Putamen (tissue), 1 donor: ENCODE results near the gene USP14.

Experiments
- DNase-seq: peaks from one replicate; pipeline ENCODE4 v3.0.0-alpha.2; 2016; ENCODE audit warnings: low spot score

Gene USP14

DNA sequence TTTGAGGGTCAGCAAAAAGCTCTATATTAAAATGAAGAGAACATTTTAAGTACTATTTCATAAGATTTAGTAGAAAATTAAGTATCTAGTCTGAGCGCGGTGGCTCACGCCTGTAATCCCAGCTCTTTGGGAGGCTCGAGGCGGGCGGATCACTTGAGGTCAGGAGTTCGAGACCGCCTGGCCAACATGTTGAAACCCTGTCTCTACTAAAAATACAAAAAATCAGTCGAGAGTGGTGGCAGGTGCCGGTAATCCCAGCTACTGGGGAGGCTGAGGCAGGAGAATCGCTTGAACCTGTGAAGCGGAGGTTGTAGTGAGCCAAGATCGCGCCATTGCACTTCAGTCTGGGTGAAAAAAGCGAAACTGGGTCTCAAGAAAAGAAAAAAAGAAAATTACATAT, 1.6 kb downstream of the USP14 start:
- no peak for DNase-seq

DNA sequence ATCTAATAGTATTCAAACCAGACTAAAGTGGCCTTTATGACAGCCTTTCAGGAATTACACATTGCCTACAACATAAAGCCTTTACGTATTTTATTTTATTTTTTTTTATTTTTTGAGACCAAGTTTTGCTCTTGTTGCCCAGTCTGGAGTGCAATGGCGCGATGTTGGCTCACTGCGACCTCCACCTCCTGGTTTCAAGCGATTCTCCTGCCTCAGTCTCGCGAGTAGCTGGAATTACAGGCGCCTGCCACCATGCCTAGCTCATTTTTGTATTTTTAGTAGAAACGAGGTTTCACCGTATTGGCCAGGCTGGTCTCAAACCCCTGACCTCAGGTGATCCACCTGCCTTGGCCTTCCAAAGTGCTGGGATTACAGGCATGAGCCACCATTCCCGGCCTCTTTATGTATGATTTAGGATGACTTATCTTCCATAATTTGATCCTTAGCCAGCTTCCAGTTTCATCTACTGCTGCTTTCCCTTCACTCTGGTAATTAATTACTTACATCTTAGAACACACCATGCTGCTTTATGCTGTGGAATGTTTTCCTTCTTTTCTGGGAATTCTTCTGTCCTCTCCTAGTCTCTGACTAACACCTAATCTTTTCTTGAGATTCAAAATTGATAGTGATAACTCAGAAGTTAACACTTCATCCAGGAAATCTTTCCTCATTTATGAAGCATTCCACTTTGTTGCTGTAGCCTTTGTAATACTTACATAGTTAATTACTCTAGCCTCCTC, 2.6 kb downstream of the USP14 start:
- no peak for DNase-seq

DNA sequence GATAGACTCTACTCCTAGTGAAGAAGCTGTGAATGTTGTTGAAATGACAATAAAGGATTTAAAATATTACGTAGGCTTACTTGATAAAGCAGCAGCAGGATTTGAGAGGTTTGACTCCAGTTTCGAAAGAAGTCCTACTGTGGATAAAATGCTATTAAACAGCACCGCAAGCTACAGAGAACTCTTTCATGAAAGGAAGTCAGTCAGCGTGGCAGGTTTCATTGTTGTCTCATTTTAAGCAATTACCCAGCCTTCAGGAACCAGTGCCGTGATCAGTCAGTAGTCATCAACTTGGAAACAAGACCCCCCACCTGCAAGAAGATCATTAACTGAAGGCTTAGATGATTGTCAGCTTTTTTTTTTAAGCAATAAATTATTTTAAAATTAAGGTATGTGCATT, 14.0 kb downstream of the USP14 start:
- DNase-seq, result no peak

DNA sequence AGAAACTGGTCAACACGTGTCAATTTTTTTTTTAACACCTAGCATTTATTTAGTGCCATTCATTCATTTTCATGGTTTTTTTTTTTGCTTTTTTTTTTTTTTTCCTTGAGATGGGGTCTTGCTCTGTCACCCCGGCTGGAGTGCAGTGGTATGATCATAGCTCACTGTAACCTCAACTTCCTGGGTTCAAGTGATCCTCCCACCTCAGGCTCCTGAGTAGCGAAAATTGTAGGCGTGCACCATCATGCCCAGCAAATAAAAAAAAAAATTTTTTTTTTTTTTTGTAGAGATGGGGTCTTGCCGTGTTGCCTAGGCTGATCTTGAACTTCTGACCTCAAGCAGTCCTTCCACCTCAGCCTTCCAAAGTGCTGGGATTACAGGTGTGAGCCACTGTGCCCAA, 21.1 kb downstream of the USP14 start:
- no peak for DNase-seq

DNA sequence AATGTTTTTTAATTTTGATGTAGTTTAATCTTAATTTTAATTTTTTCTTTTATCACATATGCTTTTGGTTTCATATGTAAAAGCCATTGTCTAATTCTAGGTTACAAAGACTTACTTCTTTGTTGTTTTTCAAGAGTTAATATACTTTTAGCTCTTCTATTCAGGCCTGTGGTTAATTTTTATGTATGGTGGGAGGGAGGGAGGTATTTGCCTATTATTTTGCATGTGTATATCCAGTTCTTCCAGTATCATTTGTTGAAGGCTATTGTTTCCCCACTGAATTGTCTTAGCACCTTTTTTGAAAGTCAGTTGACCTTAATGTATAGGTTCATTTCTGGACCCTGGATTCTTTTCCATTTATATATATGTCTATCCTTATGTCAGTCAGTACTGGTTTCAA, 23.4 kb downstream of the USP14 start:
- no peak for DNase-seq

DNA sequence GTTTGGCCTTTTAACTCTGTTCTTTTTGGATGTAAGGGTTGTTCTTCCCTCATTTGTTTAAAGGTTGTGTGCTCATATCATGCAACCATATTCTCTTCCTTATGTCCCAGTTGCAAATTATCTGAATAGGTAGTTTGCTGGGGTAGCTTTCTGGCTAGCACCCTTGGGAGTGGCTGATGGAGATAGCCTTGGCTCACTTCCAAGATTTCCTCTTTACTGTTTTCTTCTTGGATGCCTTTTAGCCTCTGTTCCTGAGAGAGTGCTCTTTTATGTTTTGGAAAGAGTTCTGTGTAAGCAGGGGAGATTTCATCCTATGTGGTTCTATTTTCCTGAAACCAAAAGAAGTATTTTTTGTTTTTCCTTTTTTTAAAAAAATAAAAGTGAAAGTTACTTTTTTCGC, 25.4 kb downstream of the USP14 start:
- DNase-seq, result no peak

DNA sequence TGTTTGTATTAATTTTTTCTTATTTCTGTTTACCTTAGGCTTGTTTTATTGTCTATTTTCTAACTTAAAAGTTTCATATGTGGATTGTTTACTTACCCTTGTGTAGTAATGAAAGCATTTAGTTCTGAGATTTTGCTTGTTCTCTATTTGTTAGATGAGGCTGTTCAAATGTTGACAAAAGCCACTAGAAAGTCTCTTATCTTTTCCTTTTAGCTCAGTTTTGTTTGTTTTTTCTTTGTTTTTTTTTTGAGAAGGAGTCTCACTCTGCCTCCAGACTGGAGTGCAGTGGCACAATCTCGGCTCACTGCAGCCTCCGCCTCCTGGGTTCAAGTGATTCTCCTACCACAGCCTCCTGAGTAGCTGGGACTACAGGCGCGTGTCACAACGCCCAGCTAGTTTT, 30.9 kb downstream of the USP14 start:
- DNase-seq, result no peak

DNA sequence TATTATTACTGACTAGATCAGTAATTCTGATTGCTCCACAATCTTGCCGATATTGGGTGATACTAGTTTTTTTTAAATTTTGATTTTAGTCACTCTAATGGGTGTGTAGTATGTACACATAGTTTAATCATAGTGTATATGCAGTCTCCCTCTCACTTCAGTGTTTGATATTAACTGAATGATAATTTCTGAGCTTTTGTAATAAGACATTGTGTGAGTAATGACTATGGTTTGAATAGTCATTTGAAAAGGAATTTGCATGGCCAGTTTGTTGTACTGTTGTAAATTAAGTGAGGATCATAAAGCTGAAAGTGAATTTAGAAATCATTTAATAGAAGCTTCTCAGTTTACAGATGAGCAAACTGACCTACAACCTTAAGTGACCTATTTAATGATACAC, 33.4 kb downstream of the USP14 start:
- DNase-seq, result no peak

DNA sequence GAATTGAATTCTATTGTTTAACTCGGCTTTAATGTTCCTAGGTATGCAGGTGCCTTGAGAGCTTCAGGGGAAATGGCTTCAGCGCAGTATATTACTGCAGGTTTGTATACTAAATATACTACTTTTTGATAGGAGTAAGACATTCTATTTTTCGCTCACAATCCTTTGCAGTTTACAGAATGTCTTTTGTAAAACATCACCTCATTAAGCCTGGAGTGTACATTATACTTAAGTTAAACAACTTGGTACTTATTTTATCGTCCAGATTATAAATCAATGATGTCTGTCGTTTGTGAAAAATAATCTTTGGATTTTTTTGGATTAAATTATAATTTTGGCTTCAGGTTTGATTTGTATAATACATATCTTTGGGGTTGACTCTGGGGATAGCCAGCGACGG, 34.4 kb downstream of the USP14 start:
- DNase-seq, result no peak

DNA sequence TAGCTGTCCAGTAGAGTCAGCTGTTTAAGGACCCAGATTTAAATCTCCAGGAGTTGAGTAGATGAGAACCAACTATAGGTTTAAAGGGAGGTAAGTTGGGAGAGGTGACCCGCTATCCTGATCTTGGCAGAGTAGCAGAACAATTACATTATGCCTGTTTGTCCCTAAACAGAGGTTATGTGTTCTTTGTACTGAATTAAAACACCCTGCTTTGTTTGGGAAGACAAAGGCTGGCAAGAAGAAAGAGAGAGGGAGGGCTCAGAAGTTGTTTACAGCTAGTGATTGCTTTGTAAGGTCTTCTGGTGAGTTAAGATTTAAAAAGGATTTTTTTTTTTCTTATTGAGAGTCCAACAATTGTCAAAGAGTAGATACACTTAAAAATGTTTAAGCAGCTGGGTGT, 37.3 kb downstream of the USP14 start:
- DNase-seq, result peak; percentile 25

DNA sequence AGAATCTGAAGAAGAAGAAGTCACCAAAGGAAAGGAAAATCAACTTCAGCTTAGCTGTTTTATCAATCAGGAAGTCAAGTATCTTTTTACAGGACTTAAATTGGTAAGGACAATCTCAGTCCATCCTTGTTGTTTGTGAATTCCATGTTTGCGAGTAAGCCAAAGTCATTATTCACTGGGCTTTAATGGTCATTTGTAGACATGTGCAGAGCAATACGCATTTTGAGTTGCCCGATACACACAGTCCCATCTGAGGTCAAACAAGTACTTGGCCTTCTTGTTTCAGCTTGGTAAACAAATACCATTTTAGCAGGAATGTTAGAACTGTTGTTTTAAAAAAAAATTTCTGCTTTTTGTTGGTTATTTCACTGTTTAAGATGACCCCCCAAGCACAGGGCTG, 40.9 kb downstream of the USP14 start:
- DNase-seq, result no peak

DNA sequence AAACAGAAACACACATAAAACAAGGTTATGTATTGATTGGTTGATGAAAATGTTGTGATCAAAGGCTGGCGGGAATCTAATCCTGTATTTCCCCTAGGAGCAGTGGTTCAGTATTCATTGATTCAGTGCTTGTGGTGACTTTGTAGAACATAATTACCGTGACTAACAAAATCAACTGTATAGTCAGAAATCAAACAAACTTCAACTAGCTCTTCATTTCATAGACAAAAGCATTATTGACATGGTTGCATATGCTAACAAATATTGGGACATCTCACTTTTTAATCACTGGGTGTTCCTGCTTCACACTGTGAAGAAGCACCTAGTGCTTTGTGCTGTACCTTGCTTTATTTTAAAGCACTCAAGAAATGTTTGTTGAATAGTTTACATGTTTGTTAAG, 41.4 kb downstream of the USP14 start:
- DNase-seq, result no peak

DNA sequence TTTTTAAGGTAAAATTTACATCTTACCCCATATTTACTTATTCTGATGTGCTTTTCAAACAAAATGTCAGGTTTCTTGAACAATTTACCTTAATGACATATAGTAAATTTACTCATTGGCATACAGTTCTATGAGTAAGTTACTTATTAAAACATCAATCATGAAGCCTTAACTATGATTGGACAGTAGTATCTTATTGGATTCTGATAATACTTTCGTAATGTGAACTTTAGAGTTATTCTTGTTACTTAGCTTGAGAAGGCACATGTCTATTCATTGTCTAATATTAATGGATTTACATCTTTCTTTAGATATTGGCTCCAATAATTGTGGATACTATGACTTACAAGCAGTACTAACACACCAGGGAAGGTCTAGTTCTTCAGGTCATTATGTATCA, 51.7 kb downstream of the USP14 start:
- no peak for DNase-seq

DNA sequence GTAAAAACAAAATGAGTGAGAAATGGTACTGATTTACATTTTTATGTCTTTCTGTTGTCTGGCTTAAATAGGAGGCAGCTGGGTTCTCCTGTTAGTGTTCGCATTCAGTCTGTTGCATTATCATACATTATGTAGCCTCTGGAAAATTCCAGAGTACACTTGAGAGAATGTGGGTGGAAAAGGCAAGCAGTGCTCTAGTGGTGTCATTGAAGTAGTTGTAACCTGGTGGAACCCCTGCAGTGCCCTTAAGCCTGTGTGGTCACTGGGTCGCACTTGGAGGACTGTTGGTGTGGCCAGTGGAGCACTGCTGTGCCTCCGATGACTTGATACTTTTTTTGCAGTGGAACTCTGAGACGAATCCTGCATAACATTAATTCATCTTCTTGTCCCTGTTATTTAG, 52.4 kb downstream of the USP14 start:
- DNase-seq, result no peak

DNA sequence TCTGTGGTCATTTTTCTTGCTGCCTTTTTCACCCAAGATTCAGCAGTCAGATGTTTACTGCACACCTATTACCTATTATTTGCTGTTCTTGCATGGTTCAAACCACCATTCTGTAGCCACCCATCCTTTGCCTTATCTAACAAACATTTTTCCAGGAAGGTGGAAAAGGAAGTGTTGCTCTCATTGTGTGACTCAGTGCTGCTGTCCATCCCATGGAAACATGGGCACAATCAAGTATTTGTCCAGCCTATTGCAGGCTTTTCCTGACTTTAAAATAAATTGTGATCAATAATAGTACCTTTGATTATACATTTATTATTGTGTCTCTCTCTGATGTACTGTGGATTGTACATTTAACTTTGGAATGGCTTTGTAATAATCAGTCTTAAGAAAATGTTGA, 53.2 kb downstream of the USP14 start:
- DNase-seq, result no peak

DNA sequence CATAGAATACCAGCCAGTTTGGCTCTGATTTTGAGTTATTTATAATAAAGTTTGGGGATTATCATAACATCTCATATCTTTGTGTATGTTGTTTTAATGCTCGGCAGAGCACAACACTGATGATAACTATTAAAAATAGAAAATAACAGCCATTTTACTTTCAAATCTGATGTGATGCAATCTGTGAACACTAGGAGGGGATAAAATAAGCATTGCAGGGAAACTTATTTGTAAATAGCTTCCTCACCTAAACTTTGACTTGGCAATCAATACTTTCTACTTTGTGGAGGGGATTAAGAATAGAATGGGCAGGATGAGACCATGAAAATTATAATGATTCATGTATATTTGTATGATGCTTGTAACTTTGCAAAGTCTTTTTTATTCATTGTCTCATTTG, 54.4 kb downstream of the USP14 start:
- no peak for DNase-seq

DNA sequence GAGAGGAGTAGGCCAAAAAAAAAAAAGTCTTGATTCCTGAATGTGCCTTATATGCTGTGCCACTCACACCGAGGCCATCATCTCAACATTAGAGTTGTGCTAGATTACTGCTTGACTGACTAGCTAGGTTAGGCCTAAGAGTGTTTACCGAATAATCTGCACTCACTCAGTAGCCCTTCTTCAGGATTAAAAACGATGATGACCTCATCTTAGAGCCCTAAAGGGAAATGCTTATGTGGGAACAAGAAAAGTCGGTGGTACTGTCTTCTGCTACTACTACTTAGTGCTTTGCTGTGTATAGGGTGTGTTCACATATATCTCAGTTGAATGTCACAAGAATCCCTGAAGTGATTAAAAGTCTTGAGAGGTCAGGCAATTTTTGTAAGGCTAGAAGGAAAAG, 55.1 kb downstream of the USP14 start:
- no peak for DNase-seq

DNA sequence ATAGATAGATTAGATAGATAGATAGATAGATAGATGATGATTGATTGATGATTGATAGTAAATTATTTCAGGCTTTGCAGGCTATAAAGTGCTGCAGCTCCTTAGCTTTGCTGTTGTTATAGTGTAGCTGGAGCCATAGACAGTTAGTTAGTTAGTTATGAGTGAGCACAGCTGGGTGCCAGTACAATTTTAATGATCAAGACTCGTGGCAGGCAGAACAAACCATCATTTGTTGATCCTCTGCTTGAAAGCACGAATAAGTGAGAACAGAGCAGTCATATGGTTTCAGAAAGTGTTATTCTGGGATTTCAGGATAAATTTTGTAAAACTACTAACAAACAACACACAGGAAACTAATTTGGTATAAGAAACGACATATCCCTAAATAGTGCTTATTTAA, 55.6 kb downstream of the USP14 start:
- DNase-seq, result peak; percentile 24

DNA sequence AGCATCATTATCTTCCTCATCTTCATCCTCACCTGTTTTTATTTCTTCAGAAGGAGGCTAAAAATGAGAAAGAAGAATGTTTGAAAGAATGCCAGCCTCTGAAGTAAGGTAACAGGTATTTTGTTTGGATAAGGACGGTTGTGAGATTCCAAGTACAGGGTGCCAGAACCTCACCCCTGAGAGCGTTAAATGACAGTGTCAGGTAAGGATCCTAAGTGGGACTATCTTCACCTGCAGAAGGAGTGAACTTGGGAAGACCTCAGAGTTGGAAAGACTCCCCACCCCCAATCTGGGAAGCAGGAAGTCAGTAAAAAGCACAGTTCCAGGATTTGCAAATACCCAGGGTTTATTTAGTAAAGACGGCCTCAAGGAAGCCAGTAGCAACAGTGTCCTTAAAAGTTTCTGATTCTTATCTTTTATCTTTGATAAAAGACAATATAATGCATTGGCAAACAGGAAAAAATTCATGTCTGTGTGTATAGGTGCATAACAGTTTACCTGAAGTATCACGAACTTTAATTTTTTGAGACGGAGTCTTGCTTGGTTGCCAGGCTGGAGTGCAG, 57.2 kb downstream of the USP14 start:
- DNase-seq, result no peak

DNA sequence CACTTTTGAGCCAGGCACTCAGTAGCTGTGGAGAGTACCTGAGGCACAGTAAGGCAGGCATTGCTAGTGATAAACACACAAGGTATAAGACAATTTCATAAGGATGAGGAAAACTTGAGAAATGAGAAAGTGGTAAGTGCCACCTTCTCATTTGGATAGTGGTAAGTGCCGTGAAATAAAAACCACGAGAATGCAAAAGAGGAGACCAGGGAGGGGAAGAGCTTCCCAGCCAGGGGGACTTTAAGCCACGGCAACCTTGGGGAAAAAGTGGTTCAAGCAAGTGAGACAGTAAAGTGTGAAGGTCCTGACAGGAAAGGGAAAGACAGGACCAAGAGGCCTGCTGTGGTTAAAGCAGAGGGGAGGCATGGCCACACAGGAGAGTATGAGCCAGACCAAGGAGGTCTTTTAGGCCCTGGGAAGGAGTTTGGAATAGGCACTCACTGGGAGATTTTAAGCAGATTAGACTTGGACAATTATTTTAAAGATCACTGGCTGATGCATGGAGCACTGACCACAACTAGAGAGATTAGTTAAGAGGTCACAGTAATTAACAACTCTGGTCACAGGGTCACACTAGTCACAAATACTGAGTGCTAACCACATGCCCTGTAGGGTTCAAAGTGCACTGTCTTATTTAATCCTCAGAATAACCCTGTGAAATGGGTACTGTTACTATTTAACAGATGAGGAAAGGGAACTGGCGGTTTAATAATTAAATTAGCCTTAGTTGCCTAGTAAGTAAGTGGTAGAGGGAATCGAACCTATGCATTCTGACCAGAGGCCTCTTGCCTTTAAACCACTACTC, 59.4 kb downstream of the USP14 start:
- DNase-seq, result no peak

DNA sequence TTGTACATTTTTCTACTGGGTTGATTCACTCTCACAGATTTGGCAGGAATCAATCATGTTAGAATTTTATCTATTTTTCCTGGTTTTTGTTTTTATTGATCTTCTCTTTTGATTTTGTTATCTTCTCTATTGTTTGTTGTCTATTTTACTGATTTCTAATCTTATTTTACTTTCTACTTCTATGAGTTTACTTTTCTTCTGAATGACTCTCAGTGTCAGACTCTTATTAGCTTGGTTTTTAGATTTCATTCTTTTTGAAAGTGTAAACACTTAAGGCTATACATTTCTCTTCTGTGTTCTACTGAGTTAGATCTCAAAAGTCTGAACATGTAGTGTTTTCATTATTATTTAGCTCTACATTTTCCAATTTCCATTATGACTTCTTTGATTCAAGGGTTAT, 62.4 kb downstream of the USP14 start:
- DNase-seq, result no peak

DNA sequence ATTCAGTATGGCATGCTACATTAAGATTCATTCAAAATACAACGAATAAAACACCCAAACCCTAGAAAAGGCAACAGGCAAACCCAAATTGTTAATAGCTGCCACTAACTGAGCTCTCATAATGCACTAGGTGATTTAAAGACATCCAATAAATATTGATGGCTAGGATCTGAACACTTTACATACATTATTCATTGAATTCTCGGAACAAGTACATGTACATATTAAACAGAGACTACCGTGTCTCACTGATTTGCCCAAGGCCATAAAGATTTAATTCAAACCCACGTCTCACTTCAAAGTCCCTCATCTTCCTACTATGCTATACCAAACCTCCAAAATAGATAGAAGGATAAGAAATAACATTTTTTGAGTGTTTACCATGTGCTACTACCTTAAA, 67.4 kb downstream of the USP14 start:
- no peak for DNase-seq

DNA sequence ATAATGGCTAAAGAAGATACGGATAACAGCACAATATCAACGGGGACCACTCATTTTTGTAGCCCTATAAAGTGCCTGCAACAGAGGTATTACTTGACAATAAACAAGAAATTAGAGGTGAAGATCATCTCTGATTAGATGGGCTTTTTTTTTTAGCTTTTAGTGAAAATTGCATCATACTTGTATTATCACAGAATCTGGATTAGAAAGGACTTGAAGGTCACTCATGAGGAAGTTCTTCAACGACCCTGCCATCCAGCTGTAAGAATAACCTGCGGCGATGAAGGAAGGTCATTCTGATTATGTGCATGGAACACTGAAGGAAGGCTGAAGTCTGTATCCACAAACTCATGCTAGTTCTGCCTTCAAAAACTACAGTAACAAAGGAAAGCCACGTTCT, 69.0 kb downstream of the USP14 start:
- no peak for DNase-seq

DNA sequence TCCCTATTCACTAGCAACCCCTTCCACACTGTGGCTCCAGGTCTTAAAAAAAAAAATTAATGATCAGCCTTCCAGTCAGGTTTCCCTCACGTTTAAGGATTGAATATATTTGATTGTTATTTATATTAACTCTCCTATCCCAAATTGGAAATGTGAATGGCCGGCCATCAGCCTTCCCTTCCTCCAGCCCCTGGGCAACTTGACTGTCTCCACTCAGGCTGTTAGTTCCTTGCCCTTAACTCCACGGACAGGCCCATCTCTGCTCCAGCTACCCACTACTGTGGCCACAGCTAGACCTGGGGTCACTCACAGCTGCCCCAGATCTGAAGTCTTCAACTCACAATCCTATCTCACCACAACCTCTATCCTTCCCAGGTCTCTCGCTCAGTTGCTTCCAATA, 69.5 kb downstream of the USP14 start:
- no peak for DNase-seq
